Astrocyte of the cerebellum (primary cell): Measurements from ENCODE around the gene LTA4H.
"Not testable (repeated sequence)": the region's sequence is repeated elsewhere in the genome, so short reads cannot be mapped to it uniquely, and the experiment has no call there.

ENCODE experiments used
- DNase-seq: peaks from one replicate; pipeline ENCODE4 v3.0.0-alpha.2; 2011; ENCODE audit warnings: low read depth
- H3K4me3 ChIP-seq: 2 replicates; pipeline ENCODE4 v1.5.1; 2011; ENCODE audit warnings: mild to moderate bottlenecking, low read depth, low read length, moderate library complexity
- CTCF ChIP-seq: IDR thresholded peaks from 2 replicates; pipeline ENCODE4 v1.5.1; 2012; ENCODE audit warnings: low read length, low read depth, moderate library complexity, mild to moderate bottlenecking; ENCODE audit errors: missing control alignments
- in situ Hi-C: cut with HindIII; loops from 2 replicates; pipeline ENCODE4 v1.10.0; 2017; ENCODE audit warnings: low sequenced_read_pairs

LTA4H gene

DNA sequence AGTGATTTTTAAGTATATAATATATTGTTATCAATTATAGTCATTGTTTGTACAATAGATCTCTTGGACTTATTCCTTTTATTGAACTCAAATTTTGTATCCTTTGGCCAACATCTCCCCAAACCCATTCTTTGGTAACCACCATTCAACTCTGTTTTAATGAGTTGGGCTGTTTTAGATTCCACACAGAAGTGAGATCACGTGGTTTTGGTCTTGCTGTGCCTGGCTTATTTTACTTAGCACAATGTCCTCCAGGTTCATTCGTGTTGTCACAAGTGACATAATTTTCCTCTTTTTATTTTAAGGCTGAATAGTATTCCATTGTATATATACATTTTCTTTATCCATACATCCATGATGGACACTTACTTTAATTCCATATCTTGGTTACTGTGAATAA, 40.2 kb upstream of the LTA4H start:
- no peak overlapping the region for H3K4me3 ChIP-seq
- TF ChIP-seq CTCF, result no peak
- DNase-seq, result no peak
- in situ Hi-C loops, result no loop called here

DNA sequence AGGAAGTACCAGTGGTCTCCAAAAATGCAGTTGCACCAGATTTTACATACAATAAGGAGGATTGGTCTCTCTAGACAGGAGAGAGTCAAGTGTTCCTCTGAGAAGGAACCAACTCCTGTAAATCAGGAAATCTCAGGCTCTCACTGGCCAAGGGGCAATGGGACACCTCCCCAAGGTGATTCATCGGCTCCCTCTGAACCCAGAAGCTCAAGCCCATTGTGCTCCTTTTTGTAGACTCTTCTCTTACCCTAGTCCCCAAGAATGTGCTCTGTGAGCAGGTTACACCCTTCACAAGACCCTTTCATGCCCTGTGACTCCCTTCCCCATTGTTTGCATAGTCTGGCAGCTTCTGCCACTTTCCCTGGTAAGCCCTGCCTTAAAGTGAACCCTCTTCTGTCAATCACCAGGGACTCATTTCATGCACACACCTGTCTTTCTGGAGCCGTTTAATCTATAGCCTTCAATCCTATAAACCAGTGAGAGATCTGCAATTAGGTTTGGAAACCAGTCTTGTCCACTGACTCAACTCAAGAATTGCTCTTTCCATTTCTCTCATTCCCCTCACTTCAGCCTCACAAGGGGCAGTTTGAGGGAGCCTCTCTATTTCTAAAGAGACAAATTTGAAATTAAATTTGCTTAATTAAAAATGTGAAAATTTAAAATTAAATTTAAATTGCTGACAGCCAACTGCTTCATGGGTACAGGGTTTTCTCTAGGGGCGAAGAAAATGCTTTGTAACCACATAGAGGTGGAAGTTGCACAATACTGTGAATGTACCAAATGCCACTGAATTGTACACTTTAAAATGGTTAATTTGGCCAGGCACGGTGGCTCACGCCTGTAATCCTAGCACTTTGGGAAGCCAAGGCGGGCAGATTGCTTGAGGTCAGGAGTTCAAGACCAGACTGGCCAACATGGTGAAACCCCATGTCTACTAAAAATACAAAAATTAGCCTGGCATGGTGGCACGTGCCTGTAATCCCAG, 38.3 kb upstream of the LTA4H start:
- no peak for DNase-seq
- no peak overlapping the region for H3K4me3 ChIP-seq
- no peak for TF ChIP-seq CTCF
- in situ Hi-C loops, result loop anchor here (25.0 kb wide), 1 partner anchor 139 kb away; no protein-coding TSS in a partner anchor

DNA sequence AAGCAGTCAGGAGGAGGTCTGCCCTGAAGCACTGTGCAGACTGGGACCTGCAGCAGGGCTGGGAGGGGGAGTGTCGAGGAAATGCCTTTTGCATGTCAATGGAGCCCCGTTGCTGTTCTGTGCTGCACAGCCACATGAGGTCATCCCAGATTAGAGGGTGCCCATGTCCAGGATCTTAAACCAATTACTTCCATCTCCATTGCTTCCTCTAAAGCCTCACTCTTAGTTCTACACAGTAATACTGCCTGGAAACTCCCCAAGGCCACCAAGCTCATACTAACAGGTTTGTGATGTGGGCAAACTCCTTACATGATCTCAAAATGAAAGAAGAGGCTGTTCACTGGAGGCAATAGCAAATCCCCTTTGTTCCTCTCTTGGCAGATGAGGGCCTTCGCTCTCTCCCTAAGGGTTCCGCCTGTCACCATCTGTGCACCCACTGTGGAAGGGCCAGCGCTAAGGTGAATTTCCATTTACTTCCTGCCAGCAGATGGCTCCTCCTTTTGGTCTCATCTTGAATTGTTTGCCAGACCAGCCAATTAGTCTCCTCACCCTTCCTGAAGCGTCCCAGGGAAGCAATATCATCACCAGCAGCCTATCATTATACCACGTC, 35.4 kb upstream of the LTA4H start:
- in situ Hi-C loops, result loop anchor here (25.0 kb wide), 1 partner anchor 142 kb away; no protein-coding TSS in a partner anchor
- no peak overlapping the region for H3K4me3 ChIP-seq
- TF ChIP-seq CTCF, result no peak
- DNase-seq, result no peak

- no peak for TF ChIP-seq CTCF
- DNase-seq, result no peak
- no peak overlapping the region for H3K4me3 ChIP-seq
- in situ Hi-C loops, result loop anchor here (10.0 to 25.0 kb wide), 2 partner anchors 143 to 435 kb away; no protein-coding TSS in a partner anchor
Observed at GRCh38 chr12:96069511-96070231, 34.3 kb upstream of the LTA4H start.

DNA sequence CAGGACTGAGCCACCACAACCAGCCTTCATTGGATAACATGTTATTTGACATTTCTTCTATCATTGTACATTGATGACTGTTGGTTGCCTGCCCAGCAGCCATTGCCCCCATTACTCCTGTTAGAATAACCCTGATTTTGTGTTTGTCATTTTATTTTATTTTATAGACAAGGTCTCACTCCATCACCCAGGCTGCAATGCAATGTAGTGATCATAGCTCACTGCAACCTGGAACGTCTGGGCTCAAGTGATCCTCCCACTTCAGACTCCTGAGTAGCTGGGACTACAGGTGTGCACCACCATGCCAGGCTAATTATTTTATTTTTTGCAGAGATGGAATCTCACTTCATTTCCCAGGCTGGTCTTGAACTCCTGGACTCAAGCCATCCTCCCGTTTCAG, 33.2 kb upstream of the LTA4H start:
- in situ Hi-C loops, result loop anchor here (10.0 to 25.0 kb wide), 2 partner anchors 144 to 436 kb away; no protein-coding TSS in a partner anchor
- TF ChIP-seq CTCF, result no peak
- DNase-seq, result no peak
- no peak overlapping the region for H3K4me3 ChIP-seq

DNA sequence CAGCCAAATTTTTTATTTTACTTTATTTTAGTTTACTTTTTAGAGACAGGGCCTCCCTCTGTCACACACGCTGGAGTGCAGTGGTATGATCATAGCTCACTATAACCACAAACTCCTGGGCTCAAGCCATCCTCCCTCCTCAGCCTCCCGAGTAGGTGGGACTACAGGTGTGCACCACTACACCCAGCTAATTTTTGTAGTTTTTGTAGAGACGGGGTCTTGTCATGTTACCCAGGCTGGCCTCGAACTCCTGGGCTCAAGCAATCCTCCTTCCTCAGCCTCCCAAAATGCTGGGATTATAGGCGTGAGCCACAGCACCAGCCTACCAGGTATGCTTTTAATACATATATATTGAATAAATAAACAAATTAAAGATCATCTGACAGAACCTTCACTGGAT, 32.7 kb upstream of the LTA4H start:
- in situ Hi-C loops, result loop anchor here (10.0 to 25.0 kb wide), 2 partner anchors 144 to 437 kb away; no protein-coding TSS in a partner anchor
- H3K4me3 ChIP-seq, result no peak overlapping the region
- DNase-seq, result no peak
- TF ChIP-seq CTCF, result no peak

DNA sequence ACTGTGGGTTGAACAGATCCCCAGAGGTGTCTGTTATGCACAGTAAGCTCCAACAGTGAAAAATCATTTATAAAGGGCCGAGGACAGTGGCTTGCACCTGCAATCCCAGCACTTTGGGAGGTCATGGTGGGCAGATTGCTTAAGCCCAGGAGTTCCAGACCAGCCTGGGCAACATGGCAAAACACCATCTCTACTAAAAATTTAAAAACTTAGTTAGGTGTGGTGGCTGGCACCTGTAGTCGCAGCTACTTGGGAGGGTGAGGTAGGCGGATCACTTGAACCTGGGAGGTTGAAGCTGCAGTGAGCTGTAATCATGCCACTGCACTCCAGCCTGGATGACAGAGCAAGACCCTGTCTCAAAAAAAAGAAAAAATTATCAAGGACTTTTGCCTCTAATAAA, 30.4 kb upstream of the LTA4H start:
- not testable (repeated sequence) for DNase-seq, H3K4me3 ChIP-seq
- in situ Hi-C loops, result loop anchor here (10.0 to 25.0 kb wide), 2 partner anchors 147 to 439 kb away; no protein-coding TSS in a partner anchor
